CD4-positive, alpha-beta memory T cell (primary cell): Measurements from ENCODE around the gene PTGR2. TPM values are rescaled to one million over a fixed set of nuclear protein-coding genes. Genes with fewer than 3 reads are reported as not detected.
A peak's percentile ranks its signal among the peaks of the same experiment; 100 is the strongest.
"Not testable (repeated sequence)": the region's sequence is repeated elsewhere in the genome, so short reads cannot be mapped to it uniquely, and the experiment has no call there.

Experiments
- CTCF ChIA-PET: fragments of 350-600 bp; sonication (Branson Sonifier 250); formaldehyde crosslinking; loops from one replicate; lab custom pipeline; 2021; ENCODE audit warnings: inconsistent platforms; ENCODE audit not compliant: partially characterized antibody; lab: Charles Lee
- POLR2A ChIA-PET: fragments of 350-600 bp; sonication (Branson Sonifier 250); formaldehyde crosslinking; loops from one replicate; lab custom pipeline; 2021; ENCODE audit not compliant: partially characterized antibody; lab: Charles Lee
- DNase-seq, 5 donors: peaks; one replicate each; pipeline versions ENCODE4 v3.0.0 to v3.0.0-alpha.2; 2020 to 2022; ENCODE audit warnings: mixed read lengths in 1 of 5
- H3K27ac ChIP-seq: one replicate; pipeline ENCODE4 v1.7.0; 2013; ENCODE audit warnings: low read depth, low read length
- H3K27me3 ChIP-seq: 2 replicates; pipeline ENCODE4 v1.7.0; 2013; ENCODE audit warnings: mild to moderate bottlenecking, low read length, moderate library complexity; ENCODE audit not compliant: insufficient read depth
- H3K36me3 ChIP-seq: 2 replicates; pipeline ENCODE4 v1.7.0; 2013; ENCODE audit warnings: mild to moderate bottlenecking, low read length, moderate library complexity; ENCODE audit not compliant: insufficient read depth
- H3K4me1 ChIP-seq: 2 replicates; pipeline ENCODE4 v1.7.0; 2013; ENCODE audit warnings: mild to moderate bottlenecking, low read length, moderate library complexity; ENCODE audit not compliant: insufficient read depth
- H3K4me3 ChIP-seq, 2 donors: one replicate each; pipeline ENCODE4 v1.7.0; 2013; ENCODE audit warnings: low read length in 2 of 2, mild to moderate bottlenecking in 1 of 2
- H3K9me3 ChIP-seq, 2 donors: one replicate each; pipeline ENCODE4 v1.7.0; 2013; ENCODE audit warnings: low read length in 2 of 2, control low read depth in 1 of 2; ENCODE audit not compliant: control insufficient read depth in 1 of 2
- H3K27ac Mint-ChIP-seq, 7 donors: one replicate each; pipeline ENCODE4 v1.8.0; 2020 to 2021; ENCODE audit warnings: mixed read lengths in 7 of 7, mild to moderate bottlenecking in 6 of 7, inconsistent platforms in 3 of 7, moderate library complexity in 3 of 7
- H3K27me3 Mint-ChIP-seq, 2 donors: one replicate each; pipeline ENCODE4 v1.8.0; 2020 to 2021; ENCODE audit warnings: mixed read lengths in 2 of 2
- H3K36me3 Mint-ChIP-seq, 2 donors: one replicate each; pipeline ENCODE4 v1.8.0; 2020 to 2021; ENCODE audit warnings: mixed read lengths in 2 of 2, inconsistent platforms in 1 of 2, mild to moderate bottlenecking in 1 of 2
- H3K4me1 Mint-ChIP-seq, 4 donors: one replicate each; pipeline ENCODE4 v1.8.0; 2020 to 2021; ENCODE audit warnings: mixed read lengths in 4 of 4, mild to moderate bottlenecking in 1 of 4
- H3K4me3 Mint-ChIP-seq, 8 donors: one replicate each; pipeline ENCODE4 v1.8.0; 2020 to 2021; ENCODE audit warnings: mixed read lengths in 8 of 8, mild to moderate bottlenecking in 7 of 8, moderate library complexity in 6 of 8, inconsistent platforms in 3 of 8
- H3K9me3 Mint-ChIP-seq, 8 donors: one replicate each; pipeline ENCODE4 v1.8.0; 2020 to 2021; ENCODE audit warnings: mixed read lengths in 8 of 8, mild to moderate bottlenecking in 5 of 8, inconsistent platforms in 3 of 8, moderate library complexity in 1 of 8
- intact Hi-C: fragments of 100-400 bp; cut with micrococcal nuclease; formaldehyde crosslinking; loops from one replicate; pipeline ENCODE4 v1.15.1; 2023
- polyA plus RNA-seq, 2 donors: library from polyadenylated mRNA; unstranded; fragments of 300-500 nt; fragmentation: Illumina TruSeq; gene quantifications; one replicate each; pipeline ENCODE4 v1.2.3, GENCODE V29; 2021
- total RNA-seq, 2 experiments: library from RNA; stranded (reverse); gene quantifications; one replicate each; pipeline ENCODE4 v1.2.3, GENCODE V29; 2021

PTGR2 gene
- total and polyA plus RNA-seq, 4 experiments from 2014 or later: 2.3 to 5.0 (median 3.7) TPM

- no peak overlapping the region for H3K4me3 ChIP-seq
- Mint-ChIP-seq H3K27me3 (no peaks in the 10 kb centered on the region), H3K36me3 (no peaks in the 10 kb centered on the region), H3K27ac (no peak overlapping the region), H3K4me3 (no peak overlapping the region), H3K4me1 (peaks cover 0 to 4% (median 2%) of the 10 kb centered on the region in 4 donors), H3K9me3 (peaks cover 0 to 1% (median 0%) of the 10 kb centered on the region in 8 donors)
- ChIA-PET CTCF (interaction anchor here (0.9 to 14.1 kb wide), 5 partner anchors 12 to 93 kb away, joined by 3 to 272 read pairs (median 4); no protein-coding TSS in a partner anchor), POLR2A (no interaction called here)
- no peak overlapping the region for H3K27ac ChIP-seq
- H3K36me3 ChIP-seq: no peaks in the 10 kb centered on the region
- no peaks in the 10 kb centered on the region for H3K27me3 ChIP-seq
- intact Hi-C loops: no loop called here
- no peak for DNase-seq
- H3K9me3 ChIP-seq: no peaks in the 10 kb centered on the region
- H3K4me1 ChIP-seq: no peaks in the 10 kb centered on the region
These were observed 28.2 kb upstream of the PTGR2 start for GRCh38 chr14:73823339-73823885.

DNA sequence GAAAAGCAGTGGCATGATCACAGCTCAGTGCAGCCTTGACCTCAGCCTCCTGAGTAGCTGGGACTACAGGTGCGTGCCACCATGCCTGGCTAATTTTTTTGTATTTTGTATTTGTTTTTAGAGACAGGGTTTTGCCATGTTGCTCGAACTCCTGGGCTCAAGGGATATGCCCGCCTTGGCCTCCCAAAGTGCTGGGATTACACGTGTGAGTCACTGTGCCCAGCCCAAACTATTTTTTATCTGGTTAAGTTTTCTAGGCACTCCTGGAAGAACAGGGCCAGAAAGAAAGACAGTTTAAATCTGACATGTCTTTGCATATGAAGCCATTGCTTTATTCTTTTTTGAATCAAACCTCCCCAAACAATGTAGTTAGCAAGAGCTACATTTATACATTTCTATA, 27.5 kb upstream of the PTGR2 start:
- Histone ChIP-seq H3K27ac (no peak overlapping the region), H3K36me3 (no peaks in the 10 kb centered on the region), H3K4me3 (no peak overlapping the region), H3K27me3 (no peaks in the 10 kb centered on the region), H3K9me3 (no peaks in the 10 kb centered on the region), H3K4me1 (peaks cover under 1% of the 10 kb centered on the region)
- peaks cover under 1 to 4% (median 2%) of the 10 kb centered on the region in 4 donors for H3K4me1 Mint-ChIP-seq
- ChIA-PET CTCF (interaction anchor here (0.5 to 14.1 kb wide), 6 partner anchors 27 to 166 kb away, joined by 3 to 272 read pairs (median 4); no protein-coding TSS in a partner anchor), POLR2A (interaction anchor here (0.7 kb wide), 1 partner anchor 95 kb away, joined by 5 read pairs; no protein-coding TSS in a partner anchor)
- no peak overlapping the region for H3K27ac Mint-ChIP-seq
- H3K9me3 Mint-ChIP-seq: peaks cover 0 to 1% (median 0%) of the 10 kb centered on the region in 8 donors
- intact Hi-C loops: loop anchor here (2.0 kb wide), 2 partner anchors 37 to 215 kb away; no protein-coding TSS in a partner anchor
- H3K36me3 Mint-ChIP-seq: no peaks in the 10 kb centered on the region
- no peak for DNase-seq
- H3K4me3 Mint-ChIP-seq: no peak overlapping the region
- no peaks in the 10 kb centered on the region for H3K27me3 Mint-ChIP-seq

DNA sequence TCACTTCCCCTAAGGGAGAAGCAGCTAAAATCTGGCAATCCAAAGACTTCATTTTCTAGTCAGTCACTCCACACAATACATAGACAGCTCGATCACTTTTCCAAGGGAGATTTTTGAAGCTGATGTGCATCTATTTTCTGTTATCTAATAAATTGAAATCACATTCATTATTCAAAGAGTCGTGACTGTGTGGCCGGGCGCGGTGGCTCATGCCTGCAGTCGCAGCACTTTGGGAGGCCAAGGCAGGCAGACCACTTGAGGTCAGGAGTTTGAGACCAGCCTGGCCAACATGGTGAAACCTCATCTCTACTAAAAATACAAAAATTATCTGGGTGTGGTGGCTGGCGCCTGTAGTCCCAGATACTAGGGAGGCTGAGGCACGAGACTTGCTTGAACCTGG, 27.1 kb upstream of the PTGR2 start:
- Mint-ChIP-seq H3K27ac (no peak overlapping the region), H3K9me3 (peaks cover 0 to 1% (median 0%) of the 10 kb centered on the region in 8 donors), H3K4me3 (no peak overlapping the region), H3K4me1 (peaks cover 1 to 5% (median 4%) of the 10 kb centered on the region in 4 donors), H3K36me3 (no peaks in the 10 kb centered on the region), H3K27me3 (no peaks in the 10 kb centered on the region)
- H3K4me1 ChIP-seq: peaks cover 5% of the 10 kb centered on the region
- intact Hi-C loops: loop anchor here (2.0 kb wide), 2 partner anchors 38 to 214 kb away; no protein-coding TSS in a partner anchor
- H3K27me3 ChIP-seq: no peaks in the 10 kb centered on the region
- no peak overlapping the region for H3K27ac ChIP-seq
- no peak overlapping the region for H3K4me3 ChIP-seq
- ChIA-PET POLR2A (interaction anchor here (0.7 to 2.2 kb wide), 2 partner anchors 95 to 96 kb away, joined by 5 to 12 read pairs; no protein-coding TSS in a partner anchor), CTCF (interaction anchor here (0.5 to 14.1 kb wide), 8 partner anchors 13 to 165 kb away, joined by 3 to 272 read pairs (median 4); no protein-coding TSS in a partner anchor)
- no peaks in the 10 kb centered on the region for H3K36me3 ChIP-seq
- H3K9me3 ChIP-seq: no peaks in the 10 kb centered on the region
- no peak for DNase-seq

DNA sequence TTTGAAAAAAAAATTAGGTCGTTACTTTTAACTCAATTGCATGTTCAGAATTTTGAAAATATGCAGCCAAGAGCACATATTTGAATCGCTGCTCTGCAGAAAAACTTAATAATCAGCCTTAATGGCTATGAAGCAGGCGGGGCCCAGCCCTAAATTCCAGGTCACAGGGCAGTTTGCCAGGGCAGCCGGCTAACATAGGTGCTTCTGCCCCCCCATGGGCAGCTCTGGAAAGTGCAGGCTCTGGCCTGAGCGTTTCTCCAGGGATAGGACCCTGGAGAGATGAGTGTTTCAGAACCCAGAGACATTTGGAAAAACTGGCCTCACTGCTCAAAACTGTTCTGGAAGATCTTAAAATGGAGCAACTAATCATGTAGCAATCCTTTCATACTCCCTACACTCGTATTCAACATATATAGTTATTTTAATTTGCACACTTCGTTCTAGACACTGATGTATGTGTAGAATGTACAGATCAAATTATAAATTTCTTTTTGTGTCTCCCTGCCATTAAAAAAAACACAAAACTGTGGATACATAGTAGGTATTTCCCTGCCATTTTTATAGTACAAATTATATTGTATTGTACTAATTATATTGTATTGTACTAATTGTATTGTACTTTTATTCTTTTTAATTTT, 26.0 kb upstream of the PTGR2 start:
- peak overlapping the region in 1 of 7 donors; percentile 42 for H3K27ac Mint-ChIP-seq
- DNase-seq: peak; percentile 68 to 75 (median 74)
- H3K9me3 ChIP-seq: no peaks in the 10 kb centered on the region
- no peaks in the 10 kb centered on the region for H3K27me3 Mint-ChIP-seq
- no peaks in the 10 kb centered on the region for H3K36me3 Mint-ChIP-seq
- H3K4me1 Mint-ChIP-seq: peaks cover 7 to 11% (median 10%) of the 10 kb centered on the region in 4 donors
- ChIA-PET POLR2A (interaction anchor here (1.3 to 2.2 kb wide), 5 partner anchors 38 to 100 kb away, joined by 3 to 12 read pairs (median 7); a partner anchor contains a TSS), CTCF (interaction anchor here (0.7 to 14.1 kb wide), 19 partner anchors 10 to 180 kb away, joined by 3 to 272 read pairs (median 4); a partner anchor contains a TSS)
- no peak overlapping the region for H3K4me3 ChIP-seq
- no peaks in the 10 kb centered on the region for H3K36me3 ChIP-seq
- H3K27ac ChIP-seq: no peak overlapping the region
- H3K9me3 Mint-ChIP-seq: peaks cover 0 to 4% (median 0%) of the 10 kb centered on the region in 8 donors
- H3K27me3 ChIP-seq: no peaks in the 10 kb centered on the region
- intact Hi-C loops: loop anchor here (1.0 to 5.0 kb wide), 6 partner anchors 39 to 318 kb away; partner anchors contain the start of gene PNMA1
- H3K4me3 Mint-ChIP-seq: no peak overlapping the region
- H3K4me1 ChIP-seq: peaks cover 13% of the 10 kb centered on the region

- ChIA-PET CTCF (interaction anchor here (0.8 to 14.1 kb wide), 16 partner anchors 12 to 109 kb away, joined by 3 to 272 read pairs (median 5); no protein-coding TSS in a partner anchor), POLR2A (interaction anchor here (0.9 to 1.7 kb wide), 2 partner anchors 101 to 107 kb away, joined by 3 read pairs; no protein-coding TSS in a partner anchor)
- H3K4me3 ChIP-seq, H3K4me3 Mint-ChIP-seq, H3K9me3 ChIP-seq, H3K36me3 ChIP-seq, H3K27me3 ChIP-seq, DNase-seq, H3K27ac ChIP-seq, H3K9me3 Mint-ChIP-seq, H3K36me3 Mint-ChIP-seq, H3K27me3 Mint-ChIP-seq, H3K27ac Mint-ChIP-seq: not testable (repeated sequence)
- peaks cover 7 to 11% (median 10%) of the 10 kb centered on the region in 4 donors for H3K4me1 Mint-ChIP-seq
- H3K4me1 ChIP-seq: peaks cover 13% of the 10 kb centered on the region
- intact Hi-C loops: loop anchor here (5.0 kb wide), 1 partner anchor 320 kb away; no protein-coding TSS in a partner anchor
These were observed 24.4 kb upstream of the PTGR2 start for GRCh38 chr14:73827190-73827589.

DNA sequence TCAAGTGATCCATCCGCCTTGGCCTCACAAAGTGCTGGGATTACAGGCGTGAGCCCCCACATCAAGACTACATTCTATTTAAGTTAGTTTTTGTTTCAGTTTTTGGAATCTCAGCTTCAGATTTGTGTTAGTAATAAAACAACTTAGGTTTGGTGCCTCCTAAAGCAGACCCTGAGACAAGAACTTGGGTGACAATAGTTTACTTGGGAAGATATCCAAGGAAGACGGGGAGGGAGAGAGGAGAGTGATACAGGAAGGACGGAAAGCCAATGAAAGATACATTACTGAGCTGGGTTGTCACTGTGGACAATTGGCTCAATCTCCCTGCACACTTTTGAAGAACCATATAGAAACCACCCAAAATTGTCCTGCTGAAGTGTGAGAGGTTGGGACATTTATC, 22.6 kb upstream of the PTGR2 start:
- POLR2A ChIA-PET: interaction anchor here (1.0 to 1.5 kb wide), 3 partner anchors 23 to 196 kb away, joined by 3 to 4 read pairs (median 3); partner anchors contain the start of gene PTGR2

More for the DNA sequence above, 22.6 kb upstream of the PTGR2 start:
- Mint-ChIP-seq H3K27me3 (no peaks in the 10 kb centered on the region), H3K27ac (peak overlapping the region in 2 of 7 donors; percentile 33 to 35), H3K4me1 (peaks cover 7 to 11% (median 10%) of the 10 kb centered on the region in 4 donors), H3K9me3 (peaks cover 0 to 4% (median 0%) of the 10 kb centered on the region in 8 donors), H3K36me3 (no peaks in the 10 kb centered on the region), H3K4me3 (no peak overlapping the region)
- Histone ChIP-seq H3K27me3 (no peaks in the 10 kb centered on the region), H3K27ac (no peak overlapping the region), H3K9me3 (no peaks in the 10 kb centered on the region), H3K4me3 (no peak overlapping the region), H3K4me1 (peaks cover 13% of the 10 kb centered on the region), H3K36me3 (no peaks in the 10 kb centered on the region)
- CTCF ChIA-PET: interaction anchor here (1.2 to 14.1 kb wide), 6 partner anchors 9 to 117 kb away, joined by 3 to 272 read pairs (median 4); no protein-coding TSS in a partner anchor
- DNase-seq: no peak
- intact Hi-C loops: loop anchor here (5.0 kb wide), 1 partner anchor 322 kb away; no protein-coding TSS in a partner anchor
